ENCODE data around the gene TEAD4.

TEAD4 gene

DNA sequence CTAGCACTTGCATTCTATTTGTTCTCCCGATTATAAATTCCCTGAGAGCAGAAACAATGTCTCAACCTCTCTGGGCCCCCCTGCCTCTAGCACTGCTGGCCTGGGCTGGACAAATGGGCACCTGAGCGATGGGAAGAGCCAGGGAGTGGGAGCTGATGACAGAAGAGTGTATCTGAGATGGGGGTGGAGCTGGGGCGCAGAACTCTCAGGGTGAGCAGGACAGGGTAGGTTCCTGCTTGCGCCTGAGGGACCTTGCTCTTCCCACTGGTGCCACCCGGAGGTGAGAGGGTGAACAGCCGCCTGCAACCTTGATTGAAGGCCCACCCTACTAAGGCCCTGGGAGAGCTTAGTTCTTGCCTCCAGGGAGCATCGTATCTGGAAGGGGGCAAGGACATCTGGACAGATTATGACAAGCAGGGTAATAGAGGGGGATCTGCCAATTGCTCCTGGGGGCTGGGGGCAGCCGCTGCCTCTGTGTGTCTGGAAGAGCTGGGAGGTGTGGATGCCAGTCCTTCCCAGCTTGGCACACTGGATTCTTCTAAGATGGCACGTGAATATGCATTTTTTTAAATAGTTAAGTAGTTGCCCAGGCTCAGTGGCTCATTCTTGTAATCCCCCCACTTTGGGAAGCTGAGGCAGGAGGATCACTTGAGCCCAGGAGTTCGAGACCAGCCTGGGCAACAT lies 75.0 kb downstream of the TEAD4 start:
- no peak for DNase-seq

DNA sequence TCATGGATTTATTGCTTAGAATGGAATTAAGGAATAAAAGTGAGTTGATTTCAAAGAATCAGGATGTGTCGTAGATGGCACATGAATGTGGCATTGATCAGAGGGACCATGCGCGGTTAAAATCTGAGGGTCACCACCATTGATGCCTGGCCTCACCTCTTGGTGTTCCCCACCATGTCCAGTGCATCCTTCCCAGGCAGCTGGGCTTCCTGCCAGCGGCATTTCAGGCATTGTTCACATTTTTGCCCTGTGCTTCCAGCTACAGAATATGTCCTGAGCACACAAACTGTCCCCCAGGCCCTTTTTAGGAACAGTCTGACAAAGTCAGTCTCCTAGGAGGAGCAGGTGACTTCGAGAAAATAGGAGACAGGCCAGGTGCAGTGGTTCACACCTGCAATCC lies 76.0 kb downstream of the TEAD4 start:
- DNase-seq, result no peak

DNA sequence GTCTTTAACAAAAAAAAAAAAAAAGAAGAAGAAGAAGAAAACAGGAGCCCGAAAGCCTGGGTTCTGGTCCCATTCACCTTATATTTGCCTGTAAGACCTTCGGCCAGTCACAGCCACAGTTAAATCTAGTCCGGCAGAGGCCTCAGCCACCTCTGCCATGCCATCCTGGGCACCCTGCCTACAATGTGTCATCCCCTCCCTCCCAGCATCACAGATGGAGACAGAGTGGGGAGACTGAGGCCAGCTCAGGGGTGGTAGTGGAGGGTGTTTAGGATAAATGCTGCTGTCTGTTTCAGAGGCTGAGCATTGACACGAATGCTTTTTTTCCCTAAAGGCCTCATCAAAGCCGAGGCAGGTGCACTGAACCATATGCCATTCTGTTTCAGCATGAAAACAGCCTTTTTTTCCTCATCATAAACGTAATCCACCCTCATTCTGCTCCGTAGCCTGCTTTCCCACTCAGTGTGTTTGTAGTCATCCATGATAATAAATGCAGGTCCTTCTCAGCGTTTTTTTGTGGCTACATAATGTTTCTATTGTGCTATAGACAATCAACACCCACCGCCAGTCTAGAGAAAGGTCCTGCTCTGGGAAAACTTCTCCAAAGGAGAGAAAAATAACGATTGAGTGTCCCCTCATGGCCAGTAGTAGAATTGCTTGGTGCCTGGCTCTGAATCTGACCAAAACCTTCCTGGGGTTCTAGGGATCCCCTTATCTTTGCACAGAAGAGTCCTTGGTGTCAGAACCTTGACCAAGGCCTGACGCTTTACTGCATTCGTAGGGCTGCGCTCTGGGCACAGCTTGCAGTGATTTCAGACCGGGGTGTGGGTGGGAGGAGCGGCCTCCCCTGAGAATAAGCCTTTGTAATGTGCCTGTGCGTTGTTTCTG lies 76.9 kb downstream of the TEAD4 start:
- DNase-seq, result no peak

DNA sequence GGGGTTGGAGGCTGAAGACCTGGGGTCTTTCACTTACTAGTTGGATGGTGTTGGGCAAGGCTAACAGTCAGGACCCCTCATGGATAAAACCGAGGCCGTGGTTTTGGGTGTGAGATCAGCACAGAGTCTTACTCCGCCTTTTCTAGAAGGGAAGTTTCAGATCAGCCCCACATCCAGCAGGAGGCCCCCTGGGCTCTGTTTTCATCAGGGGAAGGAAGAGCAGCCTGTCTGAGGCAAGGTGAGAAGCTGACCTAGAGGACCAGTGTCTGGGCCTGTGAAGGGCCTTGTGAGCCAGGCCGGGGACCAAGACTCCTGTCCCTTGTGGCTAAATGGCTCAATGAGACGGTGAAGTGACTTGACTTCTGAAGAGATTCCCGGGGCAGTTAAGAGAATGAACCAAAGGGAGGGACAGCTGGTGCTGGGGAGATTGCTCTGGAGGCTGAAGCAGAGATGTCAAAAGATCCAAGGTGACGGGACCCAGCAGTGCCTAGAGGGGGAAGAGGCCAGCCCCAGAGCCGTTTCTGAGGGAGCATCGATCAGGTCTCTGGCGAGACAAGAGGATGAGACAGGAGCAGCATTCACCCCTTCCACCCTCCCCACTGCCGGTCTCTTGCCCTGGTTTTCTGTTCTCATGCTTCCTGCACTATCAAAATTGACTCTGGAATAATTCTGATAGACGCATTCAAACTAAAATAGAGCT lies 77.9 kb downstream of the TEAD4 start:
- DNase-seq, result no peak

DNA sequence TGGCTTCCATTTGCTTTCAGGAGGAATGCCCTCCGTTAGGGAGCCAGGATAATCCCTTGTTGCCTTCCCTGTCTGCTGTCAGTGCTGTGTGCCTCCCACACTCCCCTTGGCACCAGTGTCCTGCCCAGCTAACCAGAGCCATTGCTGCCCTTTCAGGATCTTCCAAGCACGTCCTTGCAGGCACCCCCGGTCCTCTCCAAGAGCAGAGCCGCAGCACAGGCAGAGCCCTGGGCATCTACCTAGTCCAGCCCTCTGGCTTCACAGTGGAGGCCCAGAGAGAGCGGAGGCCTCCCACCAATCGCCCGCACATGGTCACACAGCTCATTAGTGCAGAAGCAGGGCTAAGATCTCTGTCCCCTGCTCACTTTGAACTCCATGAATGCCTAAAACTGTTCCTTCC lies 79.0 kb downstream of the TEAD4 start:
- DNase-seq, result no peak

DNA sequence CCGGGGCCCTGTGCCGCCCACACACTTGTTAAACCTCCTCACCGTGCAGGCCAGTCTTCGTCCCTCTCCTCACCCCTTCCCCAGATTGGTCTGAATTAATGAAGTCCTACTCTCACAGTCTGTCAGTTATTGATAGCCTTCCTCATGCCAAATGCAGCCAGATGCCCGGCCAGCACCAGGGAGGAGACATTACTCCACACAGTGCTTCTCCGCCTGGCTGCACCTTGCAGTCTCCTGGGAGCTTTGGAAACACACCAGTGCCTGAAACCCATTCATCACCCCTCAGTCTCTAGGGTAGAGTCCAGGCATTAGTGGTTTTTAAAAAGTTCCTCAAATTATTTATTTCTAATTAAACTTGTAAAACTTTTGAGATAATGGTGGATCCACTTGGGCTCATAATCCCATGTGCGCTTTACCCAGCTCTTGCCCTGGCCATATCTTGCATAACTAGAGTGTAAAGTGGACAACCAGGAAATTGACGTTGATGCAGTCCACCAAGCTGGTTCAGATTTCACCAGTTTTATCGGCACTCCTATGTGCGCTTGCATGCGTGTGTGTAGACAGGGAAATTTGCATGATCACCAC lies 79.8 kb downstream of the TEAD4 start:
- DNase-seq, result no peak

DNA sequence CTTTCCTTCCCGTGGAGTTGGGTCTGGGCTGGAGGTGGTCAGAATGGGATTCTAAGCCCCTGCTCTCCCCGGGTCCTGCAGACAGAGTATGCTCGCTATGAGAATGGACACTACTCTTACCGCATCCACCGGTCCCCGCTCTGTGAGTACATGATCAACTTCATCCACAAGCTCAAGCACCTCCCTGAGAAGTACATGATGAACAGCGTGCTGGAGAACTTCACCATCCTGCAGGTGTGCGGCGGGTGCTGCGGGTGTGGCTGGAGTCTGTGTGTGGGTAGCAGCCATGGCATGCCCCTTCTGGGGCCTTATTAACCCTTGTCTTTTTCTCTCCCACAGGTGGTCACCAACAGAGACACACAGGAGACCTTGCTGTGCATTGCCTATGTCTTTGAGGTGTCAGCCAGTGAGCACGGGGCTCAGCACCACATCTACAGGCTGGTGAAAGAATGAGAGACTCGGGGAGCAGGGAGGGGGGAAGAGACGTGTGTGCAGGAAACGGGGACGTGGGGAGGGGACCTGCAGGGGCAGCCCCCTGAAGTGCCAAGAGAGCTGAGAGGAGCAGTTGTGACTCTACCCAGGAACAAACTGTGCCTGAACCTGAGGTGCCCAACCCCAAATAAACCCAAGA lies 80.9 kb downstream of the TEAD4 start:
- no peak for DNase-seq

DNA sequence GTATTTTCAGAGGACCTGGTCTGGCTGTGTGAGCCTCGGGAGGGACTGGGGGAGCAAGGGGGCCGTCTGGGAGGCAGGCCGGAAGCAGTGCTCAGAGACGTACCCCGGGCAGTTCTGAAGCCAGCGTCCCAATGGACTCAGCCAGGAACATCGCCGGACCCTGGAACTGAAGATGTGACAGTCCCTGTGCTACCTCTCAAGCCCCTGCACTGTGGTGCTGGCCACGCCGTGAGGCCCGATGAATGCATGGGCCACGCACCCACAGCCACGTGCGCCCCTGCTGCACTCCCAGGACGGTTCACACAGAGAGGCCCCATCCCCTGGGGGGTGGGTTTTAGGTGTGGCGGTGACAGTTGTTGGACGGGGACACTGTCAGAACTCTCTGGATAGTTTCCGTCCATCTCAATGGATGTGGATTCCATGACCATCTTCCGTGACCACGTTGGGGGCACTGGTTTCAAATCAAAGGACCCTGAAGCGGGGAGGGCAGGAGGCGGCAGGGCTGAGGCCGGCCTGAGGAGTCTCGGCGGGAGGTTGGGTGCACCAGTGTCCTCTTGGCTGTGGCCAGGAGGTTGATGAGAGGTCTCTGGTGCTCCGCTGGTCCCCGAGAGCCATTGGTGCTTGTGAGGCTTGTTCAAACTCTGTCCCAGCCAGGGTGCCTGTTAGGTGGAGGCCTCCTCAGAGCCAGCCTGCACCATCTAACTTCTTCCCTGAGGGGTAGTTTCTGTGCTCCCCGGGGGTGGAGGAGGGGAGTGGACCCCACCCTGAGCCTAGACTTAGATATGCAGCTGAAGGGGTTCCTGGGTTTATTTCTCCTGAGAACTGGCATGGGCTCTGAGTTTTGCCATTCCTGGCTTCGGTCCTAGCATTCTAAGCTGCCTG lies 81.7 kb downstream of the TEAD4 start:
- DNase-seq, result no peak

DNA sequence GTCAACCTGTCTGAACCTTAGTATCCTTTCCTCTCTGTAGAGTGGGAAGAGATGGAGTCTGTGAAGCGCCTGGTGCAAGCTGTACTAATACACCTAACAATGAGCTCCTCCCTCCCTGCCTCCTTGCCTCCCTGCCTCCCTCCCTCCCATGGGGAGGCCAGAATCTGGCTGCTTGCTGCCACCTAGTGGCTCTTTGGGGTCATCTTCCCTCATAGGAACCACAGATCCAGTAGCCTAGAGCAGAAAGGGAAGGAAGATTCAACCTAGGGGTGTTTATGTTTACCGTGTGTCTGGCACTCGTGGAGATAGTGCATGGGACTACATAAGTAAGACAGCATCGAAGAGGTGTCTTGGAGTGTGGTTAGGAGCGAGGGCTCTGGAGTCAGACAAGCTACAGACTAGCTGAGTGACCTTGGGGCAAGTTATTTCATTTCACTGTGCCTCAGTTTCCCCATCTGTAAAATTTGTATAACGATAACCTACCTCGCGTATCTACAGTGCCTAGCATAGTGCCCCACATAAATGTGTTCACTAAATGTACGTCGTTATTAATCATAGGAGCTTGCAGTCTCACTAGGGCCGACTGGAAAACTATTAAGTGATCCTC lies 82.5 kb downstream of the TEAD4 start:
- peak; percentile 68 for DNase-seq

DNA sequence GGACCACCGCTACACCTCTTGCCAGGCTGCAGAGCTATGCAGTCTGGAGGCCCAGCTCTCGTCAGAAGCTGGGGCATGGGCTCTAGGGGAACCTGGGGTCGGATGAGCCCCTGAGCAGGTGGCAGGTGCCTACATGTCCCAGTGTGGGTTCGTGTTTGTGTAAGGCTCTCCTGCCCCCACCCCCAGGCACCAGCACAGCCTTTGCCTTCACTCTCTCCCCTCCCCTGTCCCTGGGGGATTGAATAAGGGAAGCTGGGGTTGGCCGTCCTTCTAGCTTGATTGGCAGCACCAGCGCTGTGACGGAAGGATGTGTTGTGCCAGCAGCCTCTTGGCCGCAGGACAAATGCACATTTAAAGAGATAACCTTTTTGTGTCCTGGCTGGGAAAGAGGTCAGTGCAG lies 83.2 kb downstream of the TEAD4 start:
- no peak for DNase-seq

DNA sequence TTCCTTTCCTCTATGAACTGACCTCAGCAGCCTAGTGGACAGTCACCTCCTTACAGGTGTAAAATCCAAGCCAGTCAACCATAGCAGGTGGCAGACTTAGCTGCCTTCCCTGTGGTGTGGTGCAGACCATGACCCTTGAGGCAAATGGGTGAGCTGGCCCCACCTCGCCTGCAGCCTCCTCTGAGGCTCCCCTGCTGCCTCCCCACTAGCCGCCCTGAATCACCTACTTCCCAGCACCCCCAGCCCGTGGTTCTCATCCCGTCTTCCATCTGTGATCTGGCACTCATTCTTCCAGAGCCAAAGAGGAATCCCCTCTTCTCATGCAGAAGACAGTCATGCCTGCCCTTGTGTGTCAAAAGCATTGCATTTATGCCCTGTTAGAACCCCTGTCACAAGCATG lies 83.6 kb downstream of the TEAD4 start:
- DNase-seq, result no peak

DNA sequence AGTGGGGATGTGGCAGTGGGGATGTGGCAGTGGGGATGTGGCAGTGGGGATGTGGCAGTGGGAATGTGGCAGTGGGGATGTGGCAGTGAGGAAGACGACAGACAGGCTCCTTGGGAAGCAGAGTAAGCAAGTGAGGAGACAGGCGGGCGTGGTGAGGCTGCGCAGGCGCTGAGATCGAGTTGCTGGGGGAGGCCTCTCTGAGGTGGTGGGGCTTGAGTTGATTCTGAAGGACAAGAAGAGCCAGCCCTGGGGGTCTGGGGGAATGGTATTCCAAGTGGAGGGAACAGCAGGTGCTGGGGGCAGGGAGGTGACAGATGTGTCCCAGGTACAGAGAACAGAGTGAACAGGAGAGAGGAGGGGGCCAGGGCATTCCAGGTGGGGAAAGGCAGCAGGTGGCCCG lies 84.2 kb downstream of the TEAD4 start:
- DNase-seq, result no peak

DNA sequence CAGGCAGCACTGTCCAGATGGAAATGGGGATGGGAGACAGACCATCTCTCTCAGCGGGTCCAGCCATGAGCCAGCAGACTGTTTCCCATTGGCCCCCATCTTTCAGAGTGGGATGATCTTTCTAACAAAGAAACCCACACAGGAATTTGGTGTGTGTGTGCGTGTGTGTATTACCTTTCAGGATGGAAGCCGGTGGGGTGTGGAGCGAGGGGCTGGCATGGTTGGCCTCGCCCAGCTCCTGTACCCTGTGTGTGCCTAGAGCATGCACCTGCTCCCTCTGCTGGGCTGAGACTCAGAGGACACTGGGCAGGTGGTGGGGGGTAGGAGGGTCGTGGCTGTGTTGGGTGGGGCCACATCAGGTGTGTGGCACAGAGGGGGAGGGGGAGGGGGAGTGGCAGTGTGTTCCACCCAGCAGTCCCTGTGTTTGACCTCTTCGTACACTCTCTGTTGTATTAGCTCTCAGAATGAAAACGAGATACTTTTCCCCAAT lies 85.0 kb downstream of the TEAD4 start:
- DNase-seq, result no peak

DNA sequence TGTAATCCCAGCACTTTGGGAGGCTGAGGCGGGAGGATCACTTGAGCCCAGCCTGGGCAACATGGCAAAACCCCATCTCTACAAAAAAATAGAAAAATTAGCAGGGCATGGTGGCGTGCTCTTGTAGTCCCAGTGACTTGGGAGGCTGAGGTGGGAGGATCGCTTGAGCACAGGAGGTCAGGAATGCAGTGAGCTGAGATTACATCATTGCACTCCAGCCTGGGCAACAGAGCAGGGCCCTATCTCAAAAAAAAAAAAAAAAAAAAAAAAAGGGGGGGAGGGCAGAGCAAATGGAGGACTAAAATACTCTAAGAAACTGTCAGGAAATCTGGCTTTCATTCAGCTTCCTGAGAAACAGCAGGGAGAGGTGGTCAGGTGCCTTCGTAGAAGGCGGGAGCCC lies 86.3 kb downstream of the TEAD4 start:
- no peak for DNase-seq

DNA sequence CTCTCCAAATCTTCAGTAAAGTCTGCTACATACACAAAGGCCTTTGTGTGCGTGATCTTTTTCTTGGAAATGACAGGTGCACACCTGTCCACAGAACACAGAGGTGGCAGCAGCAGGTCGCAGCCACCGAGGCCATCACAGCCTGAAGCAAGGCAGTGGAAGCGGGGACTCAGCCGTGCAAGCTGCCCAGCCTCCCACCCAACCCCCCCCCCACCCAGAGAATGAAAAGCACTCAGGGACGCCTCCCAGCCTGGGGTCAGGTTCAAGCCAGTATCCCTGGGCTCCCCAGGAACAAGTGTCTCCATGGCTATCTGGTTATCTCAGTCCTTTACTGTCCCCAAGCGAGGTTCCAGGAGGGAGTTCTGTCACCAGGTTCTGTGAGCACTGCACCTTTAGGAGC lies 86.8 kb downstream of the TEAD4 start:
- DNase-seq, result no peak

DNA sequence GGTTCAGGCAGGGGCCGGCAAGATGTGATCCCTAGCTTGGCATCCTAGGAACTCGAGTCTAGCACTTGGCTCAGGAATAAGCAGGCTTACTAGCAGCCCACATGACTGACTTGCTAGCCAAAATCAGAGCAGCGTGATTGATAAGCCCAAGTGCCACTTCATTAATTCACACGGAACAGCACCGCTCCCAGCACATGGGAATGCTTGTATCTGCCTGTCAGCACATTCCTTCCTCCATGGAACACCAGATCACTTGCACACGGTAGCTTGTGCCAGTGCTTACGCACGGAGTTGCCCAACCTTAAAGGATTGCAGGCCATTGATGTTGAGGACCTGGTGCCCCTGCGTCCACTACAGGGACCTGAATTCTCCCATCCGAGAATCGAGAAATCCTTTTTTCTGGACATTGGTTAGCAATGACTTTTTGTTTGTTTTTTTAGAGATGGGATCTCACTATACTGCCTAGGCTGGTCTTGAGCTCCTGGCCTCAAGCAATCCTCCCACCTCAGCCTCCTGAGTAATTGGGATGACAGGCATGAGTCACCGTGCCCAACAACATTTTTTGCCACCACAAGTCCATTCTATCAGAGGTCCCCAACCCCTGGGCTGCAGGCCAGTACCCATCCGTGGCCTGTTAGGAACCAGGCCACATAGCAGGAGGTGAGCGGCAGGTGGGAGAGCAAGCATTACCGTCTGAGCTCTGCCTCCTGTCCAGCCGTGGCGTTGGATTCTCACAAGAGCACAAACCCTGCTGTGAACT lies 87.4 kb downstream of the TEAD4 start:
- DNase-seq, result no peak

DNA sequence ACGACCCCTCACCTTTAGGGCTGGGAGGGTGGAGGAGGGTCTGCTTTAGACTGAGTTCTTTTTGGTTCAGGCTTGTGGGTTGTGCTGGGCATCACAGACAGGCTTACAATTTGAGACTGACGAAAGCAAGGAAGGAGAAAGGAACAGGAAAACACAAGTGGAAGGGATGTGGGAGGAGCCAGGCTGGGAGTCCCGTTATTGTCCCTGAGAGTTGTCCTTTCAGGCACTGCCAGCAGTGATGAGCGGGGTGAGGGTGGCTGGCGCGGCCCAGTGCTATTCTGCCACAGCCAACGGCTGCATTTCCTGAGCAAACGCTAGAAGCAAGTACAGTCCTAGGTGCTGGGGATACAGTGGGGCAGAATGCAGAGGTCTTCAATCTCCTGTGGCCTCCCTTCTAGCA lies 88.8 kb downstream of the TEAD4 start:
- DNase-seq, result no peak

DNA sequence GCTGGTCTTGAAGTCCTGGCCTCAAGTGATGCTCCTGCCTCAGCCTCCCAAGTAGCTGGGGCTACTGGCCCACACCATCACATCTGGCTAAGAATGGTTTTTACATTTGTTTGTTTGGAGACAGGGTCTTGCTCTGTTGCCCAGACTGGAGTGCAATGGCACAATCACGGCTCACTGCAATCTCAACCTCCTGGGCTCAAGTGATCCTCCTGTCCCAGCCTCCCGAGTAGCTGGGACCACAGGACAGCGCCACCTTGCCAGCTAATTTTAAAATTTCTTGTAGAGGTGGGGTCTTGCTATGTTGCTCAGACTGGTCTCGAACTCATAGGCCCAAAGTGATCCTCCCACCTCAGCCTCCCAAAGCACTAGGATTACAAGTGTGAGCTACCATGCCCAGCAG lies 89.3 kb downstream of the TEAD4 start:
- no peak for DNase-seq

DNA sequence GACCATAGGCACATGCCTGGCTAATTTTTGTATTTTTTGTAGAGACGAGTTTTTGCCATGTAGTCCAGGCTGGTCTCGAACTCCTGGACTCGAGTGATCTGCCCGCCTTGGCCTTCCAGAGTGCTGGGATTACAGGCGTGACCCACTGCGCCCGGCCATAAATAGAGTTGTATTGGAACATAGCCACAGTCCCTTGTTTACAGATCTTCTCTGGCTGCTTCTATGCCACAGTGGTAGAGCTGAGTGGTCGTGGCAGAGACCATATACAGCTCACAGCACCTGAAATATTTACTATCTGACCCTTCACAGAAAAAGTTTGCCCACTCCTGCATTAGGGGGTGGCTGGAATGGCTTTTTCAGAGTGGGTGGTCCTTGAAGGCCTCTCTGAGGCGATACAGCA lies 90.0 kb downstream of the TEAD4 start:
- no peak for DNase-seq

DNA sequence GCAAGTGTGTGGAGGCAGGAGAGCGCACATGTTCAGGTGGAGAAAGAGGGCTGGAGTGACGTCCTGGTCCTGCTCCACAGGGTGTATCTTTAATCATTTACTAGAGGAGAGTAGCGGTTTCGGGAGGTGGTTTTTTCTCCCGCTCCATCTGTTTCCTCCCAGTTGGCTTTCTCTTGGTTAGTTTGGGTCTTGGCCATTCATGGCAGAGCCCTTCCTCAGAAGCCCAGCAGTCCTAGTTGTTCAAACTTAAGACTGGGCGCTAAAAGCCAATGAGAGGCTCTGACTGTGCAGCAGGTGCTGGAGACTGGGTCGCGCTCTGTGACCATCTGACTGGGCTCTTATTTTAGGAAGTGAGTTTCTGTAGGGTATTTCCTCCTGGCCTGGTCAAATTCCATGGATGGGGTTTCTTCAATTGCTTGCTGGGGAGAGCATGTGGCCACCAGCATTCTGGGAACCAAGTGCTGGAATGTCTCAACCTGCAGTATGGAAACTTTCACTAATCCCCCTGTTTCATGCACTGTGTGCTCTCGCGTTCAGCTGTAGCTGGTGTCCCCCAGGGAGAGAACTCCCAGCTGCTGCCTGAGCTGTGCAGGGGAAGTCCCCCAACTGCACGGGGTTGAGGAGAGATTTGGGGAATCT lies 90.5 kb downstream of the TEAD4 start:
- DNase-seq, result no peak
